GM13976 (cell line): Measurements from ENCODE around the gene OR10H2.
"Not testable (repeated sequence)": the region's sequence is repeated elsewhere in the genome, so short reads cannot be mapped to it uniquely, and the experiment has no call there.

ENCODE experiments used
- DNase-seq: peaks from one replicate; pipeline ENCODE4 v3.0.0; 2012; ENCODE audit warnings: low spot score
- in situ Hi-C: fragments of 300-500 bp; cut with MboI; formaldehyde crosslinking; loops from one replicate; pipeline ENCODE4 v1.12.0; 2022; ENCODE audit warnings: low sequenced_read_pairs, mixed read lengths, inconsistent platforms; ENCODE audit not compliant: unreplicated experiment
- TF ChIP-seq, protein P1 (sequence below): IDR thresholded peaks from 2 replicates; pipeline ENCODE4 v1.5.1; 2012; ENCODE audit warnings: borderline replicate concordance, mild to moderate bottlenecking; ENCODE audit not compliant: insufficient read depth; ENCODE audit errors: extremely low read depth, missing control alignments, control extremely low read depth

Gene OR10H2

GRCh38 chr19:15758379-15758778 is 30.6 kb downstream of the OR10H2 start:
- in situ Hi-C loops: no loop called here
- no peak for DNase-seq
- TF ChIP-seq, protein P1, sequence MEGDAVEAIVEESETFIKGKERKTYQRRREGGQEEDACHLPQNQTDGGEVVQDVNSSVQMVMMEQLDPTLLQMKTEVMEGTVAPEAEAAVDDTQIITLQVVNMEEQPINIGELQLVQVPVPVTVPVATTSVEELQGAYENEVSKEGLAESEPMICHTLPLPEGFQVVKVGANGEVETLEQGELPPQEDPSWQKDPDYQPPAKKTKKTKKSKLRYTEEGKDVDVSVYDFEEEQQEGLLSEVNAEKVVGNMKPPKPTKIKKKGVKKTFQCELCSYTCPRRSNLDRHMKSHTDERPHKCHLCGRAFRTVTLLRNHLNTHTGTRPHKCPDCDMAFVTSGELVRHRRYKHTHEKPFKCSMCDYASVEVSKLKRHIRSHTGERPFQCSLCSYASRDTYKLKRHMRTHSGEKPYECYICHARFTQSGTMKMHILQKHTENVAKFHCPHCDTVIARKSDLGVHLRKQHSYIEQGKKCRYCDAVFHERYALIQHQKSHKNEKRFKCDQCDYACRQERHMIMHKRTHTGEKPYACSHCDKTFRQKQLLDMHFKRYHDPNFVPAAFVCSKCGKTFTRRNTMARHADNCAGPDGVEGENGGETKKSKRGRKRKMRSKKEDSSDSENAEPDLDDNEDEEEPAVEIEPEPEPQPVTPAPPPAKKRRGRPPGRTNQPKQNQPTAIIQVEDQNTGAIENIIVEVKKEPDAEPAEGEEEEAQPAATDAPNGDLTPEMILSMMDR: no peak

DNA sequence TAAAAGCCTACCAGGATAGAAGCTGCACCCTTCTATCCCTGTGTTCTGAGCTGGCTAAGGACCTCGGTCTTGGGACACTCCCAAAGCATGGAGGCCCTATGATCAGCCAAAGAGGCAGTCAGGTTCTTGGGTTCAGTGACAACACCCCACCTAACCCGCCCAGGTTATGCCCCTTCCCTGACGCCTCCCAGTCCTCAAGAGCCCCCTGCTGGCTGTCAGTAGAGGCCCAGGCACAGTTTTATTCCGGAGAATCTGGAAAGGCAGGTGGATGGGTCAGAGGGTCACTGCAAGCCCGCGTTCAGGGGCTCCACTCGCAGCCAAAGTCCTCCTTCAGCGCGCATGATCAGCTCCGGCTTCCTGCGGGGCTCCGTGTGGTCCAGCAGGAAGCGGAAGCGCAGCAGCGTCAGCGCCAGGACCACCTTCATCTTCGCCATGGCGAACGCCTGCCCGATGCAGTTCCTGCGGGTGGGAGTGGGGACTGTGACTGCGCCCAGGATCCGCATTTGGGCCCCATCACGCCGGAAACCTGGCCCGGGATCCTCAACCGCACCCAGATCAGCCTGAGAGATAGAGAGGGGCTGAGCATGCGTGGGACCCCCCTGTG is 32.2 kb downstream of the OR10H2 start:
- TF ChIP-seq, protein P1: no peak
- peak; percentile 32 for DNase-seq
- in situ Hi-C loops: no loop called here

DNA sequence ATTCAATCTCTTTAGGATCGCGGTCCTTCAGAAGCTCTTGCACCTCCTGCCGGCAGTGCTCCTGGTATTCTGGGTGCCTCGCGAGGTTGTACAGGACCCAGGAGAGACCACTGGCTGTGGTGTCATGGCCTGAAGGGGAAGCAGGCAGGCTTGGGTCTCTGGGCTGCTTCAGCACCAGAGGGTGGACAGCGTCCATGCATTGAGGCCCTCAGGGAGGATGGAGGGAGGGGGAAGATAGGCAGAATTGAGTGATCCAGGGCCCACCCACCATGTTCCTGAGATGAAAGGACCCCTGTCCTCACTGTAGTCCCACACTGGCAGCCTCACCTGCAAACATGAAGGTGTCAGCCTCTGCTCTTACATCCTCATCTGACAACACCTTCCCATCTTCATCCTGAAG is 41.8 kb downstream of the OR10H2 start:
- no peak for DNase-seq
- TF ChIP-seq, protein P1: no peak
- in situ Hi-C loops: no loop called here

DNA sequence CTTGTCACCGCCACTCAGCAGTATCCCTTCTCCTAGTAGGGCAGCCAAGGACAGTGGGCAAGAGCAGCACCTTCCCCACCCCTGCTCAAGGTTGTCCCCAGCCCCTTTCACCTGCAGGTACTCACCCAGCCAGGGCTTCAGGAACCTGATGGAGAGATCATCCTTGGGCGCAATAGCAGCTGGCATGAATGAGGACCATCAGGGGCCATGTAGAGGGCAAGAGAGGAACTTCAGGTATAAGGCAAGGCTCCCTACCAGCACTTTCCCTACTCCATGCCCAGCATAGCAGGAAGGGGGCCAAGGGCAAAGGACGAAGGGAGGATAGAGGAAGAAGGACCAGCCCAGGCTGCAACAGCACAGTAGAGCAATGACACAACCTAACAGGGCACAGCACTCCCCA is 46.3 kb downstream of the OR10H2 start:
- in situ Hi-C loops, DNase-seq: not testable (repeated sequence)

DNA sequence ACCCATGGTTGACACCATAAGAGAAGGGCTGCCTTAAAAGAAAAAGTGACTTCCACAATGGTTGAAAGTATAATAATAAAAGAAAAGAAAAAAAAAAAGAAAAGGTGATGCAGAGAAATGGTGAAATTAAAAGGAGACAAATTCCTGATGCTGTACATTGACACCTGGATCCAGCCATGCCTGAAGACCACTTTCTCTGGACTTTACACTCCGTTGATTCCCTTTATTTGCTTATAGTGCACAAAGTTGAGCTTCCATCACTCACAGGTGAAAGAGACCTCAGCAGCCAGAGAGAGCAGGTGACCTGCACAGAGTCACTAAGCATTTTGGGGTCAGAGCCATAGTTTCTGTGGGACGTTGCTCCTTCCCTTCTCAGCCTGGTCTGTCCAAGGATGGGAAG is 47.4 kb downstream of the OR10H2 start:
- TF ChIP-seq, protein P1: no peak
- in situ Hi-C loops: loop anchor here (5.0 kb wide), 1 partner anchor 98 kb away; no protein-coding TSS in a partner anchor
- DNase-seq: no peak

GRCh38 chr19:15776264-15776663 is 48.4 kb downstream of the OR10H2 start:
- TF ChIP-seq, protein P1: no peak
- in situ Hi-C loops: loop anchor here (5.0 kb wide), 1 partner anchor 99 kb away; no protein-coding TSS in a partner anchor
- DNase-seq: no peak

GRCh38 chr19:15776991-15777970 is 49.5 kb downstream of the OR10H2 start:
- in situ Hi-C loops: loop anchor here (5.0 kb wide), 1 partner anchor 100 kb away; no protein-coding TSS in a partner anchor
- TF ChIP-seq, protein P1: no peak
- no peak for DNase-seq
